ENCODE data around the gene ZNF804A.
"Not testable (repeated sequence)": the region's sequence is repeated elsewhere in the genome, so short reads cannot be mapped to it uniquely, and the experiment has no call there.

The ZNF804A gene

GRCh38 chr2:184756885-184757284 is 158.6 kb downstream of the ZNF804A start:
- Histone ChIP-seq H3K27me3 (ENCODE audit: insufficient read depth, low read depth, severe bottlenecking) (no peaks in the 10 kb centered on the region), H3K4me3 (ENCODE audit: low read depth, low read length) (no peak overlapping the region), H3K36me3 (no peaks in the 10 kb centered on the region), H3K9me3 (ENCODE audit: severe bottlenecking) (no peaks in the 10 kb centered on the region), H3K27ac (no peak overlapping the region)
- DNase-seq = no peak
- TF ChIP-seq, protein P1, sequence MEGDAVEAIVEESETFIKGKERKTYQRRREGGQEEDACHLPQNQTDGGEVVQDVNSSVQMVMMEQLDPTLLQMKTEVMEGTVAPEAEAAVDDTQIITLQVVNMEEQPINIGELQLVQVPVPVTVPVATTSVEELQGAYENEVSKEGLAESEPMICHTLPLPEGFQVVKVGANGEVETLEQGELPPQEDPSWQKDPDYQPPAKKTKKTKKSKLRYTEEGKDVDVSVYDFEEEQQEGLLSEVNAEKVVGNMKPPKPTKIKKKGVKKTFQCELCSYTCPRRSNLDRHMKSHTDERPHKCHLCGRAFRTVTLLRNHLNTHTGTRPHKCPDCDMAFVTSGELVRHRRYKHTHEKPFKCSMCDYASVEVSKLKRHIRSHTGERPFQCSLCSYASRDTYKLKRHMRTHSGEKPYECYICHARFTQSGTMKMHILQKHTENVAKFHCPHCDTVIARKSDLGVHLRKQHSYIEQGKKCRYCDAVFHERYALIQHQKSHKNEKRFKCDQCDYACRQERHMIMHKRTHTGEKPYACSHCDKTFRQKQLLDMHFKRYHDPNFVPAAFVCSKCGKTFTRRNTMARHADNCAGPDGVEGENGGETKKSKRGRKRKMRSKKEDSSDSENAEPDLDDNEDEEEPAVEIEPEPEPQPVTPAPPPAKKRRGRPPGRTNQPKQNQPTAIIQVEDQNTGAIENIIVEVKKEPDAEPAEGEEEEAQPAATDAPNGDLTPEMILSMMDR (IDR thresholded peaks at IDR 0.05; ENCODE audit: low read depth, low read length) = no peak

- H3K4me3 ChIP-seq (ENCODE audit: low read depth, low read length); H3K27ac ChIP-seq; H3K36me3 ChIP-seq; DNase-seq; H3K9me3 ChIP-seq (ENCODE audit: severe bottlenecking); H3K27me3 ChIP-seq (ENCODE audit: insufficient read depth, low read depth, severe bottlenecking): not testable (repeated sequence)
Measured at GRCh38 chr2:184759557-184760255, 161.4 kb downstream of the ZNF804A start.

- H3K27ac ChIP-seq = no peak overlapping the region
- H3K4me3 ChIP-seq (ENCODE audit: low read depth, low read length) = no peak overlapping the region
- TF ChIP-seq, protein P1 (IDR thresholded peaks at IDR 0.05; ENCODE audit: low read depth, low read length) = no peak
- no peaks in the 10 kb centered on the region for H3K36me3 ChIP-seq
- no peaks in the 10 kb centered on the region for H3K9me3 ChIP-seq (ENCODE audit: severe bottlenecking)
- DNase-seq = no peak
- H3K27me3 ChIP-seq (ENCODE audit: insufficient read depth, low read depth, severe bottlenecking) = no peaks in the 10 kb centered on the region
Measured at GRCh38 chr2:184760931-184761330, 162.6 kb downstream of the ZNF804A start.

DNA sequence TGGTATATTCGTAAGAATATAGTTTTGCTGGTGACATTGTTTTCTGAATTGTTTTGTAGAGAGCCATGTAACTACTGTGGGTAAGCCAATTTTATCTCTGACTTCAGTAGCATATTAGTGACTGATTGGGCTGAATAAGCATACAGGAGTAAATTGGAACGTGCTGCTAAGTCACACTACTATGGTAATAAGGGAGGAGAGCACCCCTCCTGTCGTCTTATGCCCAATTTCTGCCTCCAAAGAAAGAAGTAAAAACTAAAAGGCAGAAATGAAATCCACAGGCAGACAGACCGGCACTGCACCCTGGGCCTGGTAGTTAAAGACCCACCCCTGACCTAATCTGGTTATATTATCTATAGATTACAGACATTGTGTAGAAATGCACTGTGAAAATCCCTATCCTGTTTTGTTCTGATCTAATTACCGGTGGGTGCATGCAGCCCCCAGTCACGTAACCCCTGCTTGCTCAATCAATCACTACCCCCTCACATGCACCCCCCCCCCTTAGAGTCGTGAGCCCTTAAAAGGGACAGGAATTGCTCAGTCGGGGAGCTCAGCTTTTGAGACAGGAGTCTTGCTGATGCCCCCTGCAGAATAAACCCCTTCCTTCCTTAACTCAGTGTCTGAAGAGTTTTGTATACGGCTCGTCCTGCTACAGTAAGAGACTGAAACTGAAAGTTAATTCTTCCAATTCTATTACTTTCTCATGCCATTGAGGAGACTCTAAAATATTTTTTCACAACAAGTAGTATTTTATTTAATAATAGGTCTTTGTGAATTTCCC is 167.0 kb downstream of the ZNF804A start:
- H3K36me3 ChIP-seq = no peaks in the 10 kb centered on the region
- TF ChIP-seq, protein P1 (IDR thresholded peaks at IDR 0.05; ENCODE audit: low read depth, low read length) = no peak
- H3K27ac ChIP-seq = no peak overlapping the region
- DNase-seq = no peak
- H3K27me3 ChIP-seq (ENCODE audit: insufficient read depth, low read depth, severe bottlenecking) = no peaks in the 10 kb centered on the region
- H3K9me3 ChIP-seq (ENCODE audit: severe bottlenecking) = no peaks in the 10 kb centered on the region
- no peak overlapping the region for H3K4me3 ChIP-seq (ENCODE audit: low read depth, low read length)

GRCh38 chr2:184767059-184767458 is 168.7 kb downstream of the ZNF804A start:
- TF ChIP-seq, protein P1 (IDR thresholded peaks at IDR 0.05; ENCODE audit: low read depth, low read length) = no peak
- no peaks in the 10 kb centered on the region for H3K36me3 ChIP-seq
- no peaks in the 10 kb centered on the region for H3K27me3 ChIP-seq (ENCODE audit: insufficient read depth, low read depth, severe bottlenecking)
- no peak for DNase-seq
- H3K9me3 ChIP-seq (ENCODE audit: severe bottlenecking) = no peaks in the 10 kb centered on the region
- H3K27ac ChIP-seq = no peak overlapping the region
- no peak overlapping the region for H3K4me3 ChIP-seq (ENCODE audit: low read depth, low read length)

- no peak overlapping the region for H3K27ac ChIP-seq
- no peak for DNase-seq
- TF ChIP-seq, protein P1 (IDR thresholded peaks at IDR 0.05; ENCODE audit: low read depth, low read length) = no peak
- no peaks in the 10 kb centered on the region for H3K27me3 ChIP-seq (ENCODE audit: insufficient read depth, low read depth, severe bottlenecking)
- no peak overlapping the region for H3K4me3 ChIP-seq (ENCODE audit: low read depth, low read length)
- H3K9me3 ChIP-seq (ENCODE audit: severe bottlenecking) = no peaks in the 10 kb centered on the region
- H3K36me3 ChIP-seq = no peaks in the 10 kb centered on the region
Measured at GRCh38 chr2:184769023-184769422, 170.7 kb downstream of the ZNF804A start.
